IPS DF 6.9 (cell line): ENCODE measurements around the gene PPFIA4.

Experiments
- DNase-seq: peaks from one replicate; pipeline ENCODE4 v3.0.0-alpha.2; 2013; ENCODE audit warnings: low read depth, low spot score
- H3K27ac ChIP-seq: one replicate; pipeline ENCODE4 v1.5.1; 2013; ENCODE audit warnings: low read length, control low read depth
- H3K27me3 ChIP-seq: 2 replicates; pipeline ENCODE4 v1.6.1; 2013; ENCODE audit warnings: mild to moderate bottlenecking, low read length; ENCODE audit not compliant: control insufficient read depth, insufficient read depth
- H3K36me3 ChIP-seq: 2 replicates; pipeline ENCODE4 v1.6.1; 2013; ENCODE audit warnings: low read length; ENCODE audit not compliant: control insufficient read depth, insufficient read depth
- H3K4me1 ChIP-seq: 2 replicates; pipeline ENCODE4 v1.6.1; 2013; ENCODE audit warnings: low read length; ENCODE audit not compliant: control insufficient read depth, insufficient read depth
- H3K4me3 ChIP-seq: 2 replicates; pipeline ENCODE4 v1.5.1; 2013; ENCODE audit warnings: mild to moderate bottlenecking, low read length
- H3K9me3 ChIP-seq: 2 replicates; pipeline ENCODE4 v1.6.1; 2013; ENCODE audit warnings: low read length, inconsistent platforms; ENCODE audit not compliant: control insufficient read depth, insufficient read depth
- WGBS: extraction: QIAGEN DNeasy Blood & Tissue Kit; methylation state at CpG from one replicate; pipeline ENCODE4 v1.1.7; 2013; ENCODE audit warnings: mixed read lengths, missing lambda C conversion rate; ENCODE audit not compliant: insufficient read length, insufficient coverage; 5-methylcytosine and 5-hydroxymethylcytosine counted together

Gene PPFIA4

DNA sequence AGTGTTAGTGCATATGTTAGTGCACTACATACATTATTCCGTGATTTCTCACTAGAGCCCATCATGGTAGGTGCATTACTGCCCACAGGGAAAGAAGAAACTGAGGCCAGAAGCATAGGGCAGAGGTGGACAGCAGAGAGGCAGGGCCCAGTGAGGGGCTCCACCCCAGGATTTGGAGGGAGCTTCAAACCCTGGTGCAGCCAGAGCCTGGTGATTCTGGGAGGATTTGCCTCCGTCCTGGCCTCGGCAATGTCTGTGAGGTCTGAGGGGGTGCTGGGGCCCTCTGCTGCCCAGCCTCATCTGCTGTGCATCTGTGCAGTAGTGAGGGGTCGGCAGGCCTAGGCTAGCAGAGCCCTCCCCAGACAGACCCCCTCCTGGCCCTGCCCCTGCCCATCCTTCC, 22.8 kb downstream of the PPFIA4 start:
- no peak overlapping the region for H3K4me3 ChIP-seq
- H3K4me1 ChIP-seq = peaks cover 13% of the 10 kb centered on the region
- no peak for DNase-seq
- H3K27me3 ChIP-seq = no peaks in the 10 kb centered on the region
- no peaks in the 10 kb centered on the region for H3K9me3 ChIP-seq
- no CpG with 5 or more reads among the region's 4 CpGs for WGBS
- H3K36me3 ChIP-seq = no peaks in the 10 kb centered on the region
- H3K27ac ChIP-seq = no peak overlapping the region

DNA sequence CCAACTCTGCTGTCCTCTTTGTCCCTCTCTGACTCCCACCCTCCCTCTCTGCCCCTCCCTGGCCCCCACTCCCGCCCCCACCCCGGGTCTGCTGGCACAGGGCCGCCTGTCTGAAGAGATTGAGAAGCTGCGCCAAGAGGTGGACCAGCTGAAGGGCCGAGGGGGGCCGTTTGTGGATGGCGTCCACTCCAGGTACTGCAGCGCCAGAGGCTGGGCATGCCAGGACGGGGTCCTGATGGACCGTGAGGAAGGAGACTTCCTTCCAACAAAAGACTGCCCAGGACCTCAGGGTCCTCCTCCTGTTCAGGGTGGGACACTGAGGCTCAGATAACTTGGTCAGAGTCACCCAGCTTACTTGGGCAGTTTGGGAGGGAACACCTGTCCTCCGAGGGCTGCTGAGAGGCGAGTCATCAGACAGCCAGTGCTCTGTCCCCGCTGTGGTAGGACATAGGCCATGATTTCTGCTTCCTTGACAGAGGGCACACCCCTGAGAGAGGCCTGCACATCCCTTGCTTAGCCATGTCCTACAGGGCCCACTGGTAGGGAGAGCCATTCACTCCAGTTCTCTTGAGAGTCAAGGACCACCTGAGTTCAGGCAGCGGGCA, 23.4 kb downstream of the PPFIA4 start:
- Histone ChIP-seq H3K27me3 (no peaks in the 10 kb centered on the region), H3K9me3 (no peaks in the 10 kb centered on the region), H3K4me3 (no peak overlapping the region), H3K36me3 (no peaks in the 10 kb centered on the region), H3K4me1 (peaks cover 16% of the 10 kb centered on the region), H3K27ac (no peak overlapping the region)
- DNase-seq = no peak
- WGBS = no CpG with 5 or more reads among the region's 14 CpGs

DNA sequence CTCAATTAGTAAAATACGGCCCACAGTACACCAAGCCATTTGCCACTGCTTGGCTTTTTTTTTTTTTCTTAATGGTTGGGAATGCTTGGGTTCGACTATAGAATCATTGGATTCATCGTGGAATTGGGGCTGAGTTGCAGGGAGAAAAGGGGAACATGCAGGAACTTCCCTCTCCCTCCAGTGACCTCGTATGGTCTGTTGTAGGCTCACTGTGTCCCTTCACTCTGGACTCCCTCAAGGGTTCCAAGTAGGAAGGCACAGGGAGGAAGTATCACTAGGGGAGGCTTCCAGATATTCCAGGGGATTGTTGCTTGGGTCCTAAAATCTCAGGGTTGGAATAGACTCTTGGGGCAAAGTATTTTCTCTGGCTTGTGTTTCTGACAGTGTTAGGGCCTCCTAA, 24.5 kb downstream of the PPFIA4 start:
- Histone ChIP-seq H3K4me3 (no peak overlapping the region), H3K36me3 (no peaks in the 10 kb centered on the region), H3K4me1 (peaks cover 23% of the 10 kb centered on the region), H3K27ac (no peak overlapping the region), H3K9me3 (no peaks in the 10 kb centered on the region), H3K27me3 (no peaks in the 10 kb centered on the region)
- whole genome bisulfite sequencing = no CpG with 5 or more reads among the region's 4 CpGs
- DNase-seq = no peak

DNA sequence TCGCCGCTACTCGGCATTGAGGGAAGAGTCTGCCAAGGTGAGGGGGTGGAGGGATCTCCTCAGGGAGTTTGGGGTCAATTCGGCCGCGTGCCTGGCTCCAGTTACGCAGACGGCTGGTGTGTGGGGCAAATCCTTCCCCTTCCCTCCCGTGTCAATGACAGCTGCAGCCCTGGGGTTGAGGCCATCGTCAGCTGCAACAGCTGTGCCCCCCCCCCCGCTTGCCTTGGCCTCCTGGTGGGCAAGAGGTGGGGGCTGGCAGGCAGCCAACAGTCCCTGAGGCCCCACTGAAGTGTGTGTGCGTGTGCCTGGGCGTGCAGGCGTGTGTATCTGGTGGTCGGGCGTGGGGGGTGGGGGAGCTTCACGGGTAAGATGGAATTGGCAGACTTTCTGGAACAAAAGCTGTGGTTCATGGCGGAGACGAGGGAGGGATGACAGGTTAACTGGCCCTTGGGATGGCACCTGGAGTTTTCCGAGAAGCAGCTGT, 25.6 kb downstream of the PPFIA4 start:
- Histone ChIP-seq H3K4me3 (no peak overlapping the region), H3K27me3 (no peaks in the 10 kb centered on the region), H3K9me3 (no peaks in the 10 kb centered on the region), H3K4me1 (peaks cover 25% of the 10 kb centered on the region), H3K27ac (no peak overlapping the region), H3K36me3 (no peaks in the 10 kb centered on the region)
- DNase-seq = no peak
- no CpG with 5 or more reads among the region's 20 CpGs for WGBS

DNA sequence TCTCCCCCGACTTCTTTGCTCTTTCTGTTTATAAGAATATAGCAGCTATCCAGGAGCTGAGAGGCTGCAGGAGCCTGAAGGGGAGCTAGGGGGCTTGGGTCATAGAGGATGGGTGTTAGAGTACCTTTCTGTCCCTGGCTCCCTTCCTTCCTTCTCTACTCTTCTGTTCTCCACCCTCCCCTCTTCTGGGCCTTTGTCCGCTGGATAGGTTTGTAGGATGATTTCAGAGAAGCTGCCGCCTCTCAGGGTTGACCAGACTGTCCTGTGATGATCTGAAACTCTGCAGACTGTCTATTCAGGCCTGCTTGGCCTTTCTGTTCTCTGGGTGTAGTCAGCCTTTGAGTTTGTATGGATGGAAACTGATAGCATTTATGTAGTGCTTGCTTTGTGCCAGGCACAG, 26.3 kb downstream of the PPFIA4 start:
- Histone ChIP-seq H3K9me3 (no peaks in the 10 kb centered on the region), H3K4me3 (no peak overlapping the region), H3K4me1 (peaks cover 25% of the 10 kb centered on the region), H3K27ac (no peak overlapping the region), H3K36me3 (no peaks in the 10 kb centered on the region), H3K27me3 (no peaks in the 10 kb centered on the region)
- WGBS = no CpG with 5 or more reads among the region's 3 CpGs
- no peak for DNase-seq

DNA sequence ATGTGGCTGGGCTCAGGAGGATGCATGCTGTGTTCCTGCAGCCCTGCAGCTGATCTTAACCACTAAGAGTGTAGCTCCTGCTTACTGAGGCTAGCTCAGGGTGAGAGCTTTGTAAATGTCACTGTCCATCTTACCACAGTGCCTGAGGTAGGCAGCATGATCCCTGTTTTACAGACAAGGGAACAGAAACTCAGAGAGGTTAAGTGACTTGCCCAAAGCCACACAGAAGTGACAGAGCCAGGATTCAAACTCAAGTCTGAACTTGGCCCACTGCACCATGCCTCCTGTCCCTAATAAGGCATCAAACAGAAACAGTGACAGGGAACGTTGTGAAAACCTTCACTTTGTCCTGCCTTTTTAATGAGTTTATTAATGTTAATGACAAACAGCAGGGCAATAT, 27.9 kb downstream of the PPFIA4 start:
- Histone ChIP-seq H3K4me3 (no peak overlapping the region), H3K36me3 (no peaks in the 10 kb centered on the region), H3K4me1 (peaks cover 20% of the 10 kb centered on the region), H3K9me3 (no peaks in the 10 kb centered on the region), H3K27me3 (no peaks in the 10 kb centered on the region), H3K27ac (no peak overlapping the region)
- no peak for DNase-seq
- WGBS = no CpG with 5 or more reads among the region's 1 CpG

DNA sequence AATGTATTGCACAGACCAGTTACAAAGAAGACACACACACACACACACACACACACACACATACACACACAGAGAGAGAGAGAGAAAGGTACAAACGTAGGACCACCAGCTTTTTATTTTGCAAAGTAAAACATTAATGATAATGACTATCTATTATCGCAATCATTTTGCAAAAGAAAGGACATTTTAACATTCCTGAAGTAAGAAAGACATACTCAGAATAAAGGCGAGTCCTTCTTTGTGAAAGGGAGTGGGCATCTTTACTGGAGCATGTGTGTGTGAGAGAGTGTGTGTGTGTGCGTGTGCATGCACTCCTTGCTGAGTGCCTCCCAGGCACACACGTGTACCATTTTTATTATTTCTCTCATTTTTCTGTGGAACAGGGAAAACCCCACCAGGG, 28.4 kb downstream of the PPFIA4 start:
- no peaks in the 10 kb centered on the region for H3K27me3 ChIP-seq
- WGBS = no CpG with 5 or more reads among the region's 5 CpGs
- H3K27ac ChIP-seq = no peak overlapping the region
- no peak for DNase-seq
- H3K9me3 ChIP-seq = no peaks in the 10 kb centered on the region
- peaks cover 20% of the 10 kb centered on the region for H3K4me1 ChIP-seq
- no peak overlapping the region for H3K4me3 ChIP-seq
- H3K36me3 ChIP-seq = no peaks in the 10 kb centered on the region

DNA sequence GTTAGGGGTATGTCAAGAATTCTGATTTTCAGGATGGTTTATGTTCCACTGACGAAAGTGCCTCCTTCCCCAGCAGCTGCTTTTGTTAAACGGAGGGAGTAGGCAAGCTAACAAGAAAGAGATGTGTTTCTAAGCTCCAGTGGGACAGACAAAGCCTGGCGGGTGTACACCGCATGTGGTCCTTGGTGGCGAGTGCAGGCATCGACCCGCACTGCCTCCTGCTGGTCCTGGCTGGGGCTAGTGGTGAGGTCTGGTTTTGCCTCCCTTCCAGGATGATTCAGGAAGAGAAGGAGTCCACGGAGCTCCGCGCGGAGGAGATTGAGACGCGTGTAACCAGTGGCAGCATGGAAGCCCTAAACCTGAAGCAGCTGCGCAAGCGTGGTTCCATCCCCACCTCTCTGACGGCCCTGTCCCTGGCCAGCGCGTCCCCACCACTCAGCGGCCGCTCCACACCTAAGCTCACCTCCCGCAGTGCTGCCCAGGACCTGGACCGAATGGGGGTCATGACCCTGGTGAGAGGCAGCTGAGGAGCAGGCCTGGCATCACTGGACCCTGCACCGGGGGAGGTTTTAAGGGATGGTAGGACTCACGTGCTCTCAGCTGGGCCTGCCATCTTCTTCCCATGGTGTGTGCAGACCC, 29.0 kb downstream of the PPFIA4 start:
- H3K27me3 ChIP-seq = no peaks in the 10 kb centered on the region
- DNase-seq = peak; percentile 63
- no CpG with 5 or more reads among the region's 24 CpGs for WGBS

DNA sequence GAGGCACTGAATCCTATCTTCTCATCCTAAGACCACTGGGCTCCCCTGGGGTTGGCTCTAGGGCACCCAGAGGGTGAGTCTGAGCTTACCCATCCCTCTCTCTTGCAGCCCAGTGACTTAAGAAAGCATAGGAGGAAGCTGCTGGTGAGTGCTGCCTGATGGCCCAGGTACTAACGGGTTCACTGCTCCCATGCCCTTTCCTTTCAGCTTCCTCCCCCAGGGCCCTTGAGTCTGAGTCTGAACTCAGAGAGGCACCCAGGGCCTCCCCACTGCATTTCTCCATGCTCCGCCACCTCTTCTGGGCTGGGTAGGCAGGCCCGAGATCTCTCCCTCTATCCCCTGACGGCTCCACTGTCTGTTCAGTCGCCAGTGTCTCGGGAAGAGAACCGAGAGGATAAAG, 29.7 kb downstream of the PPFIA4 start:
- no CpG with 5 or more reads among the region's 7 CpGs for WGBS
- Histone ChIP-seq H3K4me3 (no peak overlapping the region), H3K27me3 (no peaks in the 10 kb centered on the region), H3K9me3 (no peaks in the 10 kb centered on the region), H3K36me3 (peaks cover 1% of the 10 kb centered on the region; the same call in 1 of the 2 replicates), H3K4me1 (peaks cover 20% of the 10 kb centered on the region), H3K27ac (no peak overlapping the region)
- no peak for DNase-seq

More for the DNA sequence above, 29.0 kb downstream of the PPFIA4 start:
- H3K4me3 ChIP-seq = no peak overlapping the region
- no peaks in the 10 kb centered on the region; the same call in 1 of the 2 replicates for H3K36me3 ChIP-seq
- no peaks in the 10 kb centered on the region for H3K9me3 ChIP-seq
- H3K4me1 ChIP-seq = peaks cover 20% of the 10 kb centered on the region
- H3K27ac ChIP-seq = no peak overlapping the region

DNA sequence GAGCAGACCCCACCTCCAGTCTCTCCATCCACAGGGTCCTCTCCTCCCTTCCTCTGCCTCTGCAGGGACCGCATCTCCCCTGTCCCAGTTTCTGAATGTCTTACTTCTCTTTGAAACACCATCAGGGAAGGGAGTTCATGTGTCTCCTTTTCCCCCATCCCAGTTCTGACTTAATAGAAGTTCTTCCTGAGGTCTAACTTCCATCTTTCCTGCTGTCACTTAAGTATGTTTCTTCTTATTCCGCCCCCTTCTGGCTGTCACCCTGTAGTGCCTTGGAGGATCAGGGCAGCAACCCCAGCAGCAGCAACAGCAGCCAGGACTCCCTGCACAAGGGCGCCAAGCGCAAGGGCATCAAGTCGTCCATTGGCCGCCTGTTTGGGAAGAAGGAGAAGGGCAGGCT, 30.2 kb downstream of the PPFIA4 start:
- H3K4me1 ChIP-seq = peaks cover 20% of the 10 kb centered on the region

More for the DNA sequence above, 30.2 kb downstream of the PPFIA4 start:
- Histone ChIP-seq H3K36me3 (peaks cover 4% of the 10 kb centered on the region; the same call in 1 of the 2 replicates), H3K4me3 (no peak overlapping the region), H3K27ac (no peak overlapping the region), H3K27me3 (no peaks in the 10 kb centered on the region), H3K9me3 (no peaks in the 10 kb centered on the region)
- no CpG with 5 or more reads among the region's 6 CpGs for WGBS
- DNase-seq = no peak
